BJ (cell line): ENCODE data around the gene THSD7B. TPM values are rescaled to one million over a fixed set of nuclear protein-coding genes. Genes with fewer than 3 reads are reported as not detected.

Source experiments
- CTCF ChIA-PET: fragments of 350-600 bp; formaldehyde crosslinking; extraction: SDS; loops from one replicate; lab custom pipeline; 2021; ENCODE audit warnings: antibody characterized with exemption, inconsistent platforms; lab: Yijun Ruan, JAX
- POLR2A ChIA-PET: fragments of 300-600 bp; sonication (Branson Sonifier 250); formaldehyde crosslinking; extraction: SDS; loops from one replicate; lab custom pipeline; 2021; ENCODE audit warnings: antibody characterized with exemption; lab: Charles Lee
- DNase-seq: peaks from one replicate; pipeline ENCODE4 v3.0.0-alpha.2; 2011; ENCODE audit warnings: low read depth
- H3K27me3 ChIP-seq: 2 replicates; pipeline ENCODE4 v1.6.0; 2011; ENCODE audit warnings: low read length; ENCODE audit not compliant: control insufficient read depth, insufficient read depth
- H3K36me3 ChIP-seq: 2 replicates; pipeline ENCODE4 v1.5.1; 2011; ENCODE audit warnings: low read length; ENCODE audit not compliant: control insufficient read depth, insufficient read depth
- H3K4me3 ChIP-seq: 2 replicates; pipeline ENCODE4 v1.5.1; 2011; ENCODE audit warnings: low read depth, mild to moderate bottlenecking, control low read depth, low read length
- CTCF ChIP-seq: IDR thresholded peaks from 2 replicates; pipeline ENCODE4 v1.5.1; 2011; ENCODE audit warnings: low read depth, mild to moderate bottlenecking, control low read depth, inconsistent platforms, low read length, moderate library complexity; ENCODE audit not compliant: insufficient read depth
- polyA plus RNA-seq: library from polyadenylated mRNA; depleted of rRNA; stranded (reverse); fragments of >200 nt; gene quantifications from 2 replicates; pipeline ENCODE4 v1.2.3, GENCODE V29; 2011

The THSD7B gene
- polyA plus RNA-seq, 1 experiment, result 0.13 TPM

GRCh38 chr2:137251045-137251444 lies 485.7 kb downstream of the THSD7B start:
- CTCF ChIA-PET, result no interaction called here
- no peak for DNase-seq
- no peak for TF ChIP-seq CTCF

GRCh38 chr2:137252934-137253333 lies 487.6 kb downstream of the THSD7B start:
- Histone ChIP-seq H3K36me3 (no peaks in the 10 kb centered on the region), H3K27me3 (no peaks in the 10 kb centered on the region), H3K4me3 (no peak overlapping the region)
- DNase-seq, result peak; percentile 7
- ChIA-PET POLR2A (no interaction called here), CTCF (no interaction called here)
- TF ChIP-seq CTCF, result no peak

More at GRCh38 chr2:137251045-137251444, 485.7 kb downstream of the THSD7B start:
- no peaks in the 10 kb centered on the region for H3K36me3 ChIP-seq
- H3K27me3 ChIP-seq, result no peaks in the 10 kb centered on the region
- H3K4me3 ChIP-seq, result no peak overlapping the region
- POLR2A ChIA-PET, result no interaction called here

- no peak overlapping the region for H3K4me3 ChIP-seq
- POLR2A ChIA-PET, result no interaction called here
- no peaks in the 10 kb centered on the region for H3K36me3 ChIP-seq
- no peaks in the 10 kb centered on the region for H3K27me3 ChIP-seq
- no peak for TF ChIP-seq CTCF
- CTCF ChIA-PET, result no interaction called here
- DNase-seq, result no peak
Observed at GRCh38 chr2:137254052-137254451, 488.7 kb downstream of the THSD7B start.

- H3K4me3 ChIP-seq, result no peak overlapping the region
- CTCF ChIA-PET, result no interaction called here
- TF ChIP-seq CTCF, result no peak
- no peaks in the 10 kb centered on the region for H3K27me3 ChIP-seq
- no peaks in the 10 kb centered on the region for H3K36me3 ChIP-seq
- POLR2A ChIA-PET, result no interaction called here
- DNase-seq, result no peak
Observed at GRCh38 chr2:137255345-137255744, 490.0 kb downstream of the THSD7B start.

GRCh38 chr2:137255990-137256389 lies 490.6 kb downstream of the THSD7B start:
- ChIA-PET CTCF (no interaction called here), POLR2A (no interaction called here)
- Histone ChIP-seq H3K27me3 (no peaks in the 10 kb centered on the region), H3K4me3 (no peak overlapping the region), H3K36me3 (no peaks in the 10 kb centered on the region)
- no peak for TF ChIP-seq CTCF
- peak; percentile 32 for DNase-seq
